Parathyroid adenoma (tissue), 2 donors: ENCODE data around the gene LRP1B.

Experiments
- H2AFZ ChIP-seq: fragments of 300-600 bp; sonication (generic); one replicate; pipeline ENCODE4 v1.7.0; 2017; ENCODE audit warnings: antibody characterized with exemption, mild to moderate bottlenecking
- H3K27ac ChIP-seq: fragments of 300-600 bp; sonication (generic); one replicate; pipeline ENCODE4 v1.7.0; 2017
- H3K27me3 ChIP-seq: fragments of 300-600 bp; sonication (generic); one replicate; pipeline ENCODE4 v1.7.0; 2017; ENCODE audit warnings: low read length; ENCODE audit not compliant: control insufficient read depth, insufficient read depth
- H3K36me3 ChIP-seq: fragments of 300-600 bp; sonication (generic); one replicate; pipeline ENCODE4 v1.7.0; 2017; ENCODE audit warnings: low read length; ENCODE audit not compliant: control insufficient read depth, insufficient read depth
- H3K4me1 ChIP-seq: fragments of 300-600 bp; sonication (generic); one replicate; pipeline ENCODE4 v1.7.0; 2017; ENCODE audit warnings: control low read depth
- H3K4me2 ChIP-seq: fragments of 300-600 bp; sonication (generic); one replicate; pipeline ENCODE4 v1.7.0; 2017; ENCODE audit warnings: low read length
- H3K4me3 ChIP-seq: fragments of 300-600 bp; sonication (generic); one replicate; pipeline ENCODE4 v1.7.0; 2017; ENCODE audit warnings: low read depth, low read length
- H3K79me2 ChIP-seq: fragments of 300-600 bp; sonication (generic); one replicate; pipeline ENCODE4 v1.7.0; 2017; ENCODE audit warnings: control low read depth
- H3K9ac ChIP-seq: fragments of 300-600 bp; sonication (generic); one replicate; pipeline ENCODE4 v1.7.0; 2017; ENCODE audit warnings: mild to moderate bottlenecking
- H3K9me3 ChIP-seq: fragments of 300-600 bp; sonication (generic); one replicate; pipeline ENCODE4 v1.7.0; 2017; ENCODE audit warnings: low read length; ENCODE audit not compliant: control insufficient read depth
- TF ChIP-seq, protein P1 (sequence below): fragments of 300-600 bp; sonication (generic); IDR thresholded peaks from one replicate; pipeline ENCODE4 v1.7.0; 2017; ENCODE audit warnings: antibody characterized with exemption, mild to moderate bottlenecking
- donor health status: primary hyperparathyroidism.

The LRP1B gene

GRCh38 chr2:141941210-141941714, 189.6 kb downstream of the LRP1B start:
- TF ChIP-seq, protein P1, sequence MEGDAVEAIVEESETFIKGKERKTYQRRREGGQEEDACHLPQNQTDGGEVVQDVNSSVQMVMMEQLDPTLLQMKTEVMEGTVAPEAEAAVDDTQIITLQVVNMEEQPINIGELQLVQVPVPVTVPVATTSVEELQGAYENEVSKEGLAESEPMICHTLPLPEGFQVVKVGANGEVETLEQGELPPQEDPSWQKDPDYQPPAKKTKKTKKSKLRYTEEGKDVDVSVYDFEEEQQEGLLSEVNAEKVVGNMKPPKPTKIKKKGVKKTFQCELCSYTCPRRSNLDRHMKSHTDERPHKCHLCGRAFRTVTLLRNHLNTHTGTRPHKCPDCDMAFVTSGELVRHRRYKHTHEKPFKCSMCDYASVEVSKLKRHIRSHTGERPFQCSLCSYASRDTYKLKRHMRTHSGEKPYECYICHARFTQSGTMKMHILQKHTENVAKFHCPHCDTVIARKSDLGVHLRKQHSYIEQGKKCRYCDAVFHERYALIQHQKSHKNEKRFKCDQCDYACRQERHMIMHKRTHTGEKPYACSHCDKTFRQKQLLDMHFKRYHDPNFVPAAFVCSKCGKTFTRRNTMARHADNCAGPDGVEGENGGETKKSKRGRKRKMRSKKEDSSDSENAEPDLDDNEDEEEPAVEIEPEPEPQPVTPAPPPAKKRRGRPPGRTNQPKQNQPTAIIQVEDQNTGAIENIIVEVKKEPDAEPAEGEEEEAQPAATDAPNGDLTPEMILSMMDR = no peak
- Histone ChIP-seq H3K27me3 (no peaks in the 10 kb centered on the region), H3K9me3 (no peaks in the 10 kb centered on the region), H3K4me3 (no peak overlapping the region), H3K4me1 (no peaks in the 10 kb centered on the region), H3K79me2 (no peaks in the 10 kb centered on the region), H3K27ac (no peak overlapping the region), H2AFZ (no peak overlapping the region), H3K36me3 (no peaks in the 10 kb centered on the region), H3K4me2 (no peak overlapping the region), H3K9ac (no peak overlapping the region)

DNA sequence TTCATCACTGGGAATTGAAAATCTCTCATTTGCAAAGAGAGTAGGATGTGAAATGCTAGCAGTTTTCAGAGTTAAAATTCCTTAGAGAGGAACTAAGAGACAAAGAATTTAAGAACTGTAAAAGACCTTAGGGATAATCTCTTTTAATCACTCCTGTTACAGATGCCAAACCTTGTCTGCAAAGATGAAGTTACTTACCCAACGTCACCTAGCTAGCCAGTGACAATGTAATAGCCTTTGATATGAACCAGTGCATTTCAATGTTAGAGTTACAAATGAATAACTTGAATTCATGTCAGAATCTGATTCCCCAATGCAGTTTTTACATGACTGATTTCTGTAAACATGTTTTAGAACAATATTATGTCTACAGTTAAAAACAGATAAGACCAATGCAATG, 190.1 kb downstream of the LRP1B start:
- no peak overlapping the region for H2AFZ ChIP-seq
- TF ChIP-seq, protein P1 = no peak
- H3K9ac ChIP-seq = no peak overlapping the region
- H3K4me1 ChIP-seq = no peaks in the 10 kb centered on the region
- no peak overlapping the region for H3K4me3 ChIP-seq
- H3K79me2 ChIP-seq = no peaks in the 10 kb centered on the region
- no peak overlapping the region for H3K4me2 ChIP-seq
- H3K9me3 ChIP-seq = no peaks in the 10 kb centered on the region
- no peak overlapping the region for H3K27ac ChIP-seq
- no peaks in the 10 kb centered on the region for H3K36me3 ChIP-seq
- no peaks in the 10 kb centered on the region for H3K27me3 ChIP-seq

GRCh38 chr2:141933226-141933625, 197.6 kb downstream of the LRP1B start:
- no peak overlapping the region for H3K4me2 ChIP-seq
- H2AFZ ChIP-seq = no peak overlapping the region
- no peak overlapping the region for H3K27ac ChIP-seq
- H3K27me3 ChIP-seq = no peaks in the 10 kb centered on the region
- no peaks in the 10 kb centered on the region for H3K9me3 ChIP-seq
- no peaks in the 10 kb centered on the region for H3K79me2 ChIP-seq
- H3K9ac ChIP-seq = no peak overlapping the region
- H3K4me1 ChIP-seq = no peaks in the 10 kb centered on the region
- TF ChIP-seq, protein P1 = no peak
- no peak overlapping the region for H3K4me3 ChIP-seq
- H3K36me3 ChIP-seq = no peaks in the 10 kb centered on the region

DNA sequence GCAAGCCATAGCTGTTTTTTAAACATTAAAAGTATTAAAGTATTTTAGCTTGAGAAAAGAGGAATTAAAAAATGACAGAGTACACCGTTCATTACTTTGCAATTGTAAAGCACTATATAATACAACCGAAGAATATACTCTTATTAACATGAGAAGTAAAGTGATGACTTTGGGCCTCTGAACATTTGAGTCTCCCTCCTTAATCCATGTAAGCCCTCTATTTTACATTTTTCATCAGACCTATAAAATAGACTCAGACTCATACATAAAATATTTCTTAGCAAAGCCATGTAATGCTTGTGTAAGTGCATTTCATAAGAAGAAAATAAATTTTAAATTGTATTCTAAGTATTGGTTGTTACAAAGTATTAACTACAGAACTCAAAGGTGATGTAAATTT, 198.6 kb downstream of the LRP1B start:
- Histone ChIP-seq H2AFZ (no peak overlapping the region), H3K79me2 (no peaks in the 10 kb centered on the region), H3K9ac (no peak overlapping the region), H3K36me3 (no peaks in the 10 kb centered on the region), H3K27ac (no peak overlapping the region), H3K9me3 (no peaks in the 10 kb centered on the region), H3K4me2 (no peak overlapping the region), H3K27me3 (no peaks in the 10 kb centered on the region), H3K4me1 (no peaks in the 10 kb centered on the region), H3K4me3 (no peak overlapping the region)
- TF ChIP-seq, protein P1 = no peak

GRCh38 chr2:141931797-141932196, 199.0 kb downstream of the LRP1B start:
- Histone ChIP-seq H3K4me2 (no peak overlapping the region), H2AFZ (no peak overlapping the region), H3K27ac (no peak overlapping the region), H3K27me3 (no peaks in the 10 kb centered on the region), H3K79me2 (no peaks in the 10 kb centered on the region), H3K9ac (no peak overlapping the region), H3K36me3 (no peaks in the 10 kb centered on the region), H3K4me1 (no peaks in the 10 kb centered on the region), H3K9me3 (no peaks in the 10 kb centered on the region), H3K4me3 (no peak overlapping the region)
- TF ChIP-seq, protein P1 = no peak
